ENCODE measurements around the gene PRDX1.
A peak's percentile ranks its signal among the peaks of the same experiment; 100 is the strongest.
"Not testable (repeated sequence)": the region's sequence is repeated elsewhere in the genome, so short reads cannot be mapped to it uniquely, and the experiment has no call there.

PRDX1 gene

GRCh38 chr1:45490121-45490625 is 31.5 kb downstream of the PRDX1 start:
- Histone ChIP-seq H3K4me1 (ENCODE audit: control insufficient read depth, insufficient read depth, low read length, poor library complexity, severe bottlenecking) (peaks cover 13% of the 10 kb centered on the region), H3K4me3 (ENCODE audit: insufficient read depth, low read depth, low read length, poor library complexity, severe bottlenecking) (peak overlapping the region; percentile 82), H3K36me3 (ENCODE audit: control insufficient read depth, insufficient read depth, low read length) (no peaks in the 10 kb centered on the region), H3K27ac (ENCODE audit: insufficient read depth, low read length, poor library complexity, severe bottlenecking) (peak overlapping the region; percentile 76), H3K27me3 (replicated peaks; ENCODE audit: control insufficient read depth, insufficient read depth, low read length, poor library complexity, severe bottlenecking) (no peaks in the 10 kb centered on the region), H3K9me3 (ENCODE audit: control insufficient read depth, low read length) (no peaks in the 10 kb centered on the region)
- no peak for DNase-seq

DNA sequence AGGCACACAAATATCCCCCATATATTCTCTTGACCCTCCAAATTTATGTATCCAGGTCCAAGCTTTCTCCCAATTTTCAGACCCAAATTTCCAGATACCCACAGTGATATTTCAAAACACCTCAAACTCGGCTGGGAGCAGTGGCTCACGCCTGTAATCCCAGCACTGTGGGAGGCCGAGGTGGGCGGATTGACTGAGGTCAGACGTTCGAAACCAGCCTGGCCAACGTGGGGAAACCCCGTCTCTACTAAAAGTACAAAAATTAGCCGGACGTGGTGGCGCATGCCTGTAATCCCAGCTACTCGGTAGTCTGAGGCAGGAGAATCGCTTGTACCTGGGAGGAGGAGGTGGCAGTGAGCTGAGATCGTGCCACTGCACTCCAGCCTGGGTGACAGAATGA is 32.3 kb downstream of the PRDX1 start:
- not testable (repeated sequence) for DNase-seq

GRCh38 chr1:45488666-45489377 is 32.9 kb downstream of the PRDX1 start:
- no peaks in the 10 kb centered on the region for H3K36me3 ChIP-seq (ENCODE audit: control insufficient read depth, insufficient read depth, low read length)
- no peaks in the 10 kb centered on the region for H3K9me3 ChIP-seq (ENCODE audit: control insufficient read depth, low read length)
- no peak overlapping the region for H3K4me3 ChIP-seq (ENCODE audit: insufficient read depth, low read depth, low read length, poor library complexity, severe bottlenecking)
- peaks cover 13% of the 10 kb centered on the region for H3K4me1 ChIP-seq (ENCODE audit: control insufficient read depth, insufficient read depth, low read length, poor library complexity, severe bottlenecking)
- no peak overlapping the region for H3K27ac ChIP-seq (ENCODE audit: insufficient read depth, low read length, poor library complexity, severe bottlenecking)
- no peaks in the 10 kb centered on the region for H3K27me3 ChIP-seq (replicated peaks; ENCODE audit: control insufficient read depth, insufficient read depth, low read length, poor library complexity, severe bottlenecking)
- DNase-seq = no peak

More for the DNA sequence above, 32.3 kb downstream of the PRDX1 start:
- not testable (repeated sequence) for H3K36me3 ChIP-seq (ENCODE audit: control insufficient read depth, insufficient read depth, low read length); H3K27ac ChIP-seq (ENCODE audit: insufficient read depth, low read length, poor library complexity, severe bottlenecking); H3K9me3 ChIP-seq (ENCODE audit: control insufficient read depth, low read length); H3K27me3 ChIP-seq (replicated peaks; ENCODE audit: control insufficient read depth, insufficient read depth, low read length, poor library complexity, severe bottlenecking); H3K4me3 ChIP-seq (ENCODE audit: insufficient read depth, low read depth, low read length, poor library complexity, severe bottlenecking)
- H3K4me1 ChIP-seq (ENCODE audit: control insufficient read depth, insufficient read depth, low read length, poor library complexity, severe bottlenecking) = peaks cover 13% of the 10 kb centered on the region

GRCh38 chr1:45485949-45486348 is 35.7 kb downstream of the PRDX1 start:
- no peak overlapping the region for H3K4me3 ChIP-seq (ENCODE audit: insufficient read depth, low read depth, low read length, poor library complexity, severe bottlenecking)
- no peaks in the 10 kb centered on the region for H3K36me3 ChIP-seq (ENCODE audit: control insufficient read depth, insufficient read depth, low read length)
- no peak overlapping the region for H3K27ac ChIP-seq (ENCODE audit: insufficient read depth, low read length, poor library complexity, severe bottlenecking)
- H3K9me3 ChIP-seq (ENCODE audit: control insufficient read depth, low read length) = no peaks in the 10 kb centered on the region
- H3K27me3 ChIP-seq (replicated peaks; ENCODE audit: control insufficient read depth, insufficient read depth, low read length, poor library complexity, severe bottlenecking) = no peaks in the 10 kb centered on the region
- DNase-seq = no peak
- peaks cover 13% of the 10 kb centered on the region for H3K4me1 ChIP-seq (ENCODE audit: control insufficient read depth, insufficient read depth, low read length, poor library complexity, severe bottlenecking)

- H3K27me3 ChIP-seq (replicated peaks; ENCODE audit: control insufficient read depth, insufficient read depth, low read length, poor library complexity, severe bottlenecking) = no peaks in the 10 kb centered on the region
- H3K9me3 ChIP-seq (ENCODE audit: control insufficient read depth, low read length) = no peaks in the 10 kb centered on the region
- DNase-seq = no peak
- no peak overlapping the region for H3K4me3 ChIP-seq (ENCODE audit: insufficient read depth, low read depth, low read length, poor library complexity, severe bottlenecking)
- no peak overlapping the region for H3K27ac ChIP-seq (ENCODE audit: insufficient read depth, low read length, poor library complexity, severe bottlenecking)
- no peaks in the 10 kb centered on the region for H3K36me3 ChIP-seq (ENCODE audit: control insufficient read depth, insufficient read depth, low read length)
- H3K4me1 ChIP-seq (ENCODE audit: control insufficient read depth, insufficient read depth, low read length, poor library complexity, severe bottlenecking) = no peaks in the 10 kb centered on the region
Observed at GRCh38 chr1:45479039-45479748, 42.5 kb downstream of the PRDX1 start.

GRCh38 chr1:45478121-45478814 is 43.4 kb downstream of the PRDX1 start:
- Histone ChIP-seq H3K4me1 (ENCODE audit: control insufficient read depth, insufficient read depth, low read length, poor library complexity, severe bottlenecking) (no peaks in the 10 kb centered on the region), H3K36me3 (ENCODE audit: control insufficient read depth, insufficient read depth, low read length) (no peaks in the 10 kb centered on the region), H3K9me3 (ENCODE audit: control insufficient read depth, low read length) (no peaks in the 10 kb centered on the region)

DNA sequence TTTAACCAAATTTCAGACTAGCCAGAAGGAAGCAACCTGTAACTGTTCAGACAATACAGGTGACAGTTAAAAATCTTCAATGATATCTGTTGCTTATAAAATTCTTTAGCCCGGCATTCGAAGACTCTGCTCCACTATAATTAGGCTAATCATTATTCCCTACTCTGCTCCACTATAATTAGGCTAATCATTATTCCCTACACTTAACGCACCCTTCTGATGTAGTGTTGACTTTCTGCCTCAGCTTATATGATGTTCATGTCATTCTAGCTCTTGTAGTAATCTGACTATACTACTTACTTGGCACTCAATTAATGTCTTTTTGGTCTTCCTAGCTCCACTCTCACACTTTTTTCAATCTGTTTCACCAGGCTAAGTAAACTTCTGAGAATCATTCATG is 44.0 kb downstream of the PRDX1 start:
- H3K9me3 ChIP-seq (ENCODE audit: control insufficient read depth, low read length) = no peaks in the 10 kb centered on the region
- no peak overlapping the region for H3K27ac ChIP-seq (ENCODE audit: insufficient read depth, low read length, poor library complexity, severe bottlenecking)
- no peaks in the 10 kb centered on the region for H3K27me3 ChIP-seq (replicated peaks; ENCODE audit: control insufficient read depth, insufficient read depth, low read length, poor library complexity, severe bottlenecking)
- H3K4me3 ChIP-seq (ENCODE audit: insufficient read depth, low read depth, low read length, poor library complexity, severe bottlenecking) = no peak overlapping the region
- no peaks in the 10 kb centered on the region for H3K36me3 ChIP-seq (ENCODE audit: control insufficient read depth, insufficient read depth, low read length)
- no peak for DNase-seq
- no peaks in the 10 kb centered on the region for H3K4me1 ChIP-seq (ENCODE audit: control insufficient read depth, insufficient read depth, low read length, poor library complexity, severe bottlenecking)

More at GRCh38 chr1:45478121-45478814, 43.4 kb downstream of the PRDX1 start:
- Histone ChIP-seq H3K27ac (ENCODE audit: insufficient read depth, low read length, poor library complexity, severe bottlenecking) (no peak overlapping the region), H3K4me3 (ENCODE audit: insufficient read depth, low read depth, low read length, poor library complexity, severe bottlenecking) (no peak overlapping the region), H3K27me3 (replicated peaks; ENCODE audit: control insufficient read depth, insufficient read depth, low read length, poor library complexity, severe bottlenecking) (no peaks in the 10 kb centered on the region)
- DNase-seq = no peak

DNA sequence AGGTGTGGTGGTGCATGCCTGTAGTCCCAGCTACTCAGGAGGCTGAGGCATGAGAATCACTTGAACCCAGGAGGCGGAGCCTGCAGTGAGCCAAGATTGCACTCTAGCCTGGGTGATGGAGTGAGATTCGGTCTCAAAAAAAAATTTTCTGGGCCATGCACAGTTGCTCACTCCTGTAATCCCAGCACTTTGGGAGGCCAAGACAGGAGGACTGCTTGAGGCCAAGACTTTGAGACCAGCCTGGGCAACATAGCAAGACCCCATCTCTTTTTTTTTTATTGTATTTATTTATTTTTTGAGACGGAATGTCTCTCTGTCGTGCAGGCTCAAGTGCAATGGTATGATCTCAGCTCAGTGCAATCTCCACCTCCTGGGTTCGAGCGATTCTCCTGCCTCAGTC is 47.5 kb downstream of the PRDX1 start:
- not testable (repeated sequence) for H3K4me1 ChIP-seq (ENCODE audit: control insufficient read depth, insufficient read depth, low read length, poor library complexity, severe bottlenecking); DNase-seq; H3K27ac ChIP-seq (ENCODE audit: insufficient read depth, low read length, poor library complexity, severe bottlenecking); H3K27me3 ChIP-seq (replicated peaks; ENCODE audit: control insufficient read depth, insufficient read depth, low read length, poor library complexity, severe bottlenecking); H3K4me3 ChIP-seq (ENCODE audit: insufficient read depth, low read depth, low read length, poor library complexity, severe bottlenecking); H3K36me3 ChIP-seq (ENCODE audit: control insufficient read depth, insufficient read depth, low read length); H3K9me3 ChIP-seq (ENCODE audit: control insufficient read depth, low read length)

- Histone ChIP-seq H3K4me3 (ENCODE audit: insufficient read depth, low read depth, low read length, poor library complexity, severe bottlenecking) (no peak overlapping the region), H3K36me3 (ENCODE audit: control insufficient read depth, insufficient read depth, low read length) (no peaks in the 10 kb centered on the region), H3K4me1 (ENCODE audit: control insufficient read depth, insufficient read depth, low read length, poor library complexity, severe bottlenecking) (no peaks in the 10 kb centered on the region), H3K9me3 (ENCODE audit: control insufficient read depth, low read length) (no peaks in the 10 kb centered on the region), H3K27ac (ENCODE audit: insufficient read depth, low read length, poor library complexity, severe bottlenecking) (no peak overlapping the region), H3K27me3 (replicated peaks; ENCODE audit: control insufficient read depth, insufficient read depth, low read length, poor library complexity, severe bottlenecking) (no peaks in the 10 kb centered on the region)
- no peak for DNase-seq
Observed at GRCh38 chr1:45473302-45473701, 48.4 kb downstream of the PRDX1 start.

Data from effector memory CD4-positive, alpha-beta T cell (primary cell).